DND-41 (cell line): ENCODE results near the gene GUCY1A1.

Experiments
- EZH2 ChIP-seq: IDR thresholded peaks from 3 replicates; pipeline ENCODE4 v1.6.1; 2012; ENCODE audit warnings: borderline replicate concordance, low read depth, mild to moderate bottlenecking, moderate library complexity, low read length, inconsistent platforms; ENCODE audit not compliant: severe bottlenecking
- TF ChIP-seq, protein P1 (sequence below): IDR thresholded peaks from 2 replicates; pipeline ENCODE4 v1.5.1; 2012; ENCODE audit warnings: borderline replicate concordance, low read length, moderate library complexity, mild to moderate bottlenecking; ENCODE audit not compliant: poor library complexity, severe bottlenecking; ENCODE audit errors: extremely low read depth

DNA sequence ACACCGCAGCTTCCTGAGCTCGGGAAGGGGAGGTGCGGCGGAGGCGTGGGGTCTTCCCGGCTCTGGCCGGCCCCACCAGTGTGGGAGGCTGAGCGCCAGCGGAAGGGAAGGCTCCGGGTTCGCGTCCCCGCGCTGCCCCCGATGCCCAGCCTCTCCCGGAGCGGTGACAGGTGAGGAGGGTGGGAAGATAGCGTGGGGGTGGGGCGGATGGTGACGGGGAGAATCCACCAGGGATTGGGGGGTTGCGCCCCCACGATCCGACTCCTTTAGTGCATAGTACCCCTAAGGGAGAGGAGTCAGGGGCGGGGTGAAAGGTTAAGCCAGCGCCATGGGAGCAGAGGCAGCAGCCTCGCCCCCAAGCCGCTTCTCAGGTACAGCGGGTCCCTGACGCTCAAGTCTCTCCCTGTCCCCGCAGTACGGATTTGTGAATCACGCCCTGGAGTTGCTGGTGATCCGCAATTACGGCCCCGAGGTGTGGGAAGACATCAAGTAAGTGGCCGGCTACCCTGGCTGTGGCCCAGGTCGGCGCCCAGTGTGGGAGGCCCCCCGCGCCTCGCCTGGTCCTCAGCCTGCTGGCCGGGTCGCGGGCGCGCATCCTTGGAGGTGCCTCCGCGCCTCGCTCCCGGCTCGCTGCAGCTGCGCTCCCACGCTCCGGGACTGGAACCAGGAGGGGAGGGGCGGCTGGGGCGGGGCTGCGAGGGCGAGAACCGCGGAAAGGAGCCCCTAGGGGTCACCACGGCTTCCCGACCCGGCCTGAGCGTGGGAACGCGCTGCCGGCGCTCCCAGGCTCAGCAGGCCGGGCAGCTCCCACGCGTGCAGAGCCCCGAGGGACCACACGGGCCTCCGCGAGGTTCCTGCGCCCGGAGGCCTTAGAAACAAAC lies 93.0 kb downstream of the GUCY1A1 start:
- TF ChIP-seq, protein P1, sequence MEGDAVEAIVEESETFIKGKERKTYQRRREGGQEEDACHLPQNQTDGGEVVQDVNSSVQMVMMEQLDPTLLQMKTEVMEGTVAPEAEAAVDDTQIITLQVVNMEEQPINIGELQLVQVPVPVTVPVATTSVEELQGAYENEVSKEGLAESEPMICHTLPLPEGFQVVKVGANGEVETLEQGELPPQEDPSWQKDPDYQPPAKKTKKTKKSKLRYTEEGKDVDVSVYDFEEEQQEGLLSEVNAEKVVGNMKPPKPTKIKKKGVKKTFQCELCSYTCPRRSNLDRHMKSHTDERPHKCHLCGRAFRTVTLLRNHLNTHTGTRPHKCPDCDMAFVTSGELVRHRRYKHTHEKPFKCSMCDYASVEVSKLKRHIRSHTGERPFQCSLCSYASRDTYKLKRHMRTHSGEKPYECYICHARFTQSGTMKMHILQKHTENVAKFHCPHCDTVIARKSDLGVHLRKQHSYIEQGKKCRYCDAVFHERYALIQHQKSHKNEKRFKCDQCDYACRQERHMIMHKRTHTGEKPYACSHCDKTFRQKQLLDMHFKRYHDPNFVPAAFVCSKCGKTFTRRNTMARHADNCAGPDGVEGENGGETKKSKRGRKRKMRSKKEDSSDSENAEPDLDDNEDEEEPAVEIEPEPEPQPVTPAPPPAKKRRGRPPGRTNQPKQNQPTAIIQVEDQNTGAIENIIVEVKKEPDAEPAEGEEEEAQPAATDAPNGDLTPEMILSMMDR, result no peak
- TF ChIP-seq EZH2, result no peak
